ENCODE data around the gene YDJC. TPM values are rescaled to one million over a fixed set of nuclear protein-coding genes. Genes with fewer than 3 reads are reported as not detected.

YDJC gene
- total and polyA plus RNA-seq, 2 of the 13 experiments (the other 11 are each of a cell fraction or from before 2014, with no cell fraction given), result 15.3 to 32.0 TPM

DNA sequence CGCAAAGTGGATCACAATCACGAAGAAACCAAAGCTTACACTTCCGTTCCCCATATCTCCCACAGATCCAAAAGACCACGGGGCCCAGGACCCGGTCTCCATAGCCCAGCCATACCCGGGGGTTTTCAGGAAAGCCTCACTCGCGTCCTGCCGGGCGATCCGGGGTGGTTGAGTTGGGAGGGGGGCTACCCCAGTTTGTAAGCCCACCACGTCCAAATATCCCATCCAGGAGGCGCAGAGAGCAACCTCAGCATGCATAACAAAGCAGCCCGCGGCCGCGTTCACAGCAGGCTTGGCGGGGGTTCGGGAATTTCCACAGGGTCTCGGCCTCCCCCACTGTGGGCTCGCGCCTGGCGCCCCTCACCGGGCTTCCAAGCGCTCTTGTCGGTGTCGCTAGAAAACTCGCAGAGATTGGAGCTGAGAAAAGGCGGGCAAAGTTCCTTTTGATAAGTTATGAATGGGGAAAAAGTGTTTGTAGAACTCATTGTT, 21.7 kb upstream of the YDJC start (continued):
- TF ChIP-seq, protein P1, sequence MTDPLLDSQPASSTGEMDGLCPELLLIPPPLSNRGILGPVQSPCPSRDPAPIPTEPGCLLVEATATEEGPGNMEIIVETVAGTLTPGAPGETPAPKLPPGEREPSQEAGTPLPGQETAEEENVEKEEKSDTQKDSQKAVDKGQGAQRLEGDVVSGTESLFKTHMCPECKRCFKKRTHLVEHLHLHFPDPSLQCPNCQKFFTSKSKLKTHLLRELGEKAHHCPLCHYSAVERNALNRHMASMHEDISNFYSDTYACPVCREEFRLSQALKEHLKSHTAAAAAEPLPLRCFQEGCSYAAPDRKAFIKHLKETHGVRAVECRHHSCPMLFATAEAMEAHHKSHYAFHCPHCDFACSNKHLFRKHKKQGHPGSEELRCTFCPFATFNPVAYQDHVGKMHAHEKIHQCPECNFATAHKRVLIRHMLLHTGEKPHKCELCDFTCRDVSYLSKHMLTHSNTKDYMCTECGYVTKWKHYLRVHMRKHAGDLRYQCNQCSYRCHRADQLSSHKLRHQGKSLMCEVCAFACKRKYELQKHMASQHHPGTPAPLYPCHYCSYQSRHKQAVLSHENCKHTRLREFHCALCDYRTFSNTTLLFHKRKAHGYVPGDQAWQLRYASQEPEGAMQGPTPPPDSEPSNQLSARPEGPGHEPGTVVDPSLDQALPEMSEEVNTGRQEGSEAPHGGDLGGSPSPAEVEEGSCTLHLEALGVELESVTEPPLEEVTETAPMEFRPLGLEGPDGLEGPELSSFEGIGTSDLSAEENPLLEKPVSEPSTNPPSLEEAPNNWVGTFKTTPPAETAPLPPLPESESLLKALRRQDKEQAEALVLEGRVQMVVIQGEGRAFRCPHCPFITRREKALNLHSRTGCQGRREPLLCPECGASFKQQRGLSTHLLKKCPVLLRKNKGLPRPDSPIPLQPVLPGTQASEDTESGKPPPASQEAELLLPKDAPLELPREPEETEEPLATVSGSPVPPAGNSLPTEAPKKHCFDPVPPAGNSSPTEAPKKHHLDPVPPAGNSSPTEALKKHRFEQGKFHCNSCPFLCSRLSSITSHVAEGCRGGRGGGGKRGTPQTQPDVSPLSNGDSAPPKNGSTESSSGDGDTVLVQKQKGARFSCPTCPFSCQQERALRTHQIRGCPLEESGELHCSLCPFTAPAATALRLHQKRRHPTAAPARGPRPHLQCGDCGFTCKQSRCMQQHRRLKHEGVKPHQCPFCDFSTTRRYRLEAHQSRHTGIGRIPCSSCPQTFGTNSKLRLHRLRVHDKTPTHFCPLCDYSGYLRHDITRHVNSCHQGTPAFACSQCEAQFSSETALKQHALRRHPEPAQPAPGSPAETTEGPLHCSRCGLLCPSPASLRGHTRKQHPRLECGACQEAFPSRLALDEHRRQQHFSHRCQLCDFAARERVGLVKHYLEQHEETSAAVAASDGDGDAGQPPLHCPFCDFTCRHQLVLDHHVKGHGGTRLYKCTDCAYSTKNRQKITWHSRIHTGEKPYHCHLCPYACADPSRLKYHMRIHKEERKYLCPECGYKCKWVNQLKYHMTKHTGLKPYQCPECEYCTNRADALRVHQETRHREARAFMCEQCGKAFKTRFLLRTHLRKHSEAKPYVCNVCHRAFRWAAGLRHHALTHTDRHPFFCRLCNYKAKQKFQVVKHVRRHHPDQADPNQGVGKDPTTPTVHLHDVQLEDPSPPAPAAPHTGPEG (CRISPR knock-in tag; IDR thresholded peaks at IDR 0.05), result no peak
- TF ChIP-seq, protein P2, sequence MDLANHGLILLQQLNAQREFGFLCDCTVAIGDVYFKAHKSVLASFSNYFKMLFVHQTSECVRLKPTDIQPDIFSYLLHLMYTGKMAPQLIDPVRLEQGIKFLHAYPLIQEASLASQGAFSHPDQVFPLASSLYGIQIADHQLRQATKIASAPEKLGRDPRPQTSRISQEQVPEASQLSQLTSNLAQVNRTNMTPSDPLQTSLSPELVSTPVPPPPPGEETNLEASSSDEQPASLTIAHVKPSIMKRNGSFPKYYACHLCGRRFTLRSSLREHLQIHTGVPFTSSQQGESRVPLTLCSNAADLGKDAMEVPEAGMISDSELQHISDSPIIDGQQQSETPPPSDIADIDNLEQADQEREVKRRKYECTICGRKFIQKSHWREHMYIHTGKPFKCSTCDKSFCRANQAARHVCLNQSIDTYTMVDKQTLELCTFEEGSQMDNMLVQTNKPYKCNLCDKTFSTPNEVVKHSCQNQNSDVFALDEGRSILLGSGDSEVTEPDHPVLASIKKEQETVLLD (CRISPR knock-in tag; IDR thresholded peaks at IDR 0.05; ENCODE audit: low read depth), result no peak
- no peak for TF ChIP-seq ZNF329 (CRISPR knock-in tag; IDR thresholded peaks at IDR 0.05; ENCODE audit: low read depth)
- TF ChIP-seq, protein P3, sequence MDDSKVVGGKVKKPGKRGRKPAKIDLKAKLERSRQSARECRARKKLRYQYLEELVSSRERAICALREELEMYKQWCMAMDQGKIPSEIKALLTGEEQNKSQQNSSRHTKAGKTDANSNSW (CRISPR knock-in tag; IDR thresholded peaks at IDR 0.05; ENCODE audit: borderline replicate concordance), result no peak
- no peak for TF ChIP-seq RBM22 (optimal IDR thresholded peaks at IDR 0.05; ENCODE audit: low read length)
- TF ChIP-seq SP4 (CRISPR knock-in tag; IDR thresholded peaks at IDR 0.05), result 0 out of 2 replicates have a peak, but pooled peaks have one; percentile 7
- 0 out of 2 replicates have a peak, but pooled peaks have one; percentile 7 for TF ChIP-seq SALL1 (CRISPR knock-in tag; IDR thresholded peaks at IDR 0.05)
- TF ChIP-seq, protein P4, sequence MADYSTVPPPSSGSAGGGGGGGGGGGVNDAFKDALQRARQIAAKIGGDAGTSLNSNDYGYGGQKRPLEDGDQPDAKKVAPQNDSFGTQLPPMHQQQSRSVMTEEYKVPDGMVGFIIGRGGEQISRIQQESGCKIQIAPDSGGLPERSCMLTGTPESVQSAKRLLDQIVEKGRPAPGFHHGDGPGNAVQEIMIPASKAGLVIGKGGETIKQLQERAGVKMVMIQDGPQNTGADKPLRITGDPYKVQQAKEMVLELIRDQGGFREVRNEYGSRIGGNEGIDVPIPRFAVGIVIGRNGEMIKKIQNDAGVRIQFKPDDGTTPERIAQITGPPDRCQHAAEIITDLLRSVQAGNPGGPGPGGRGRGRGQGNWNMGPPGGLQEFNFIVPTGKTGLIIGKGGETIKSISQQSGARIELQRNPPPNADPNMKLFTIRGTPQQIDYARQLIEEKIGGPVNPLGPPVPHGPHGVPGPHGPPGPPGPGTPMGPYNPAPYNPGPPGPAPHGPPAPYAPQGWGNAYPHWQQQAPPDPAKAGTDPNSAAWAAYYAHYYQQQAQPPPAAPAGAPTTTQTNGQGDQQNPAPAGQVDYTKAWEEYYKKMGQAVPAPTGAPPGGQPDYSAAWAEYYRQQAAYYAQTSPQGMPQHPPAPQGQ (CRISPR knock-in tag; IDR thresholded peaks at IDR 0.05; ENCODE audit: borderline replicate concordance), result no peak
- TF ChIP-seq, protein P5, sequence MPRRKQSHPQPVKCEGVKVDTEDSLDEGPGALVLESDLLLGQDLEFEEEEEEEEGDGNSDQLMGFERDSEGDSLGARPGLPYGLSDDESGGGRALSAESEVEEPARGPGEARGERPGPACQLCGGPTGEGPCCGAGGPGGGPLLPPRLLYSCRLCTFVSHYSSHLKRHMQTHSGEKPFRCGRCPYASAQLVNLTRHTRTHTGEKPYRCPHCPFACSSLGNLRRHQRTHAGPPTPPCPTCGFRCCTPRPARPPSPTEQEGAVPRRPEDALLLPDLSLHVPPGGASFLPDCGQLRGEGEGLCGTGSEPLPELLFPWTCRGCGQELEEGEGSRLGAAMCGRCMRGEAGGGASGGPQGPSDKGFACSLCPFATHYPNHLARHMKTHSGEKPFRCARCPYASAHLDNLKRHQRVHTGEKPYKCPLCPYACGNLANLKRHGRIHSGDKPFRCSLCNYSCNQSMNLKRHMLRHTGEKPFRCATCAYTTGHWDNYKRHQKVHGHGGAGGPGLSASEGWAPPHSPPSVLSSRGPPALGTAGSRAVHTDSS (CRISPR knock-in tag; conservative IDR thresholded peaks at IDR 0.05), result no peak
- TF ChIP-seq, protein P6, sequence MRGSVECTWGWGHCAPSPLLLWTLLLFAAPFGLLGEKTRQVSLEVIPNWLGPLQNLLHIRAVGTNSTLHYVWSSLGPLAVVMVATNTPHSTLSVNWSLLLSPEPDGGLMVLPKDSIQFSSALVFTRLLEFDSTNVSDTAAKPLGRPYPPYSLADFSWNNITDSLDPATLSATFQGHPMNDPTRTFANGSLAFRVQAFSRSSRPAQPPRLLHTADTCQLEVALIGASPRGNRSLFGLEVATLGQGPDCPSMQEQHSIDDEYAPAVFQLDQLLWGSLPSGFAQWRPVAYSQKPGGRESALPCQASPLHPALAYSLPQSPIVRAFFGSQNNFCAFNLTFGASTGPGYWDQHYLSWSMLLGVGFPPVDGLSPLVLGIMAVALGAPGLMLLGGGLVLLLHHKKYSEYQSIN (CRISPR knock-in tag; IDR thresholded peaks at IDR 0.05; ENCODE audit: borderline replicate concordance), result no peak
- no peak for TF ChIP-seq HNF4G (IDR thresholded peaks at IDR 0.05; ENCODE audit: borderline replicate concordance, low read depth, low read length)
- no peak for TF ChIP-seq HNF4G (CRISPR knock-in tag; IDR thresholded peaks at IDR 0.05; ENCODE audit: borderline replicate concordance, low read depth)
- TF ChIP-seq GPN1 (CRISPR knock-in tag; IDR thresholded peaks at IDR 0.05; ENCODE audit: borderline replicate concordance), result no peak
- no peak for TF ChIP-seq RAD21 (CRISPR knock-in tag; IDR thresholded peaks at IDR 0.05)
